Measurements from ENCODE around the gene BLOC1S3.

- TF ChIP-seq CTCF (IDR thresholded peaks at IDR 0.05; ENCODE audit: low read length) (no peak), EZH2 (IDR thresholded peaks at IDR 0.05; ENCODE audit: borderline replicate concordance, low read length) (no peak)
These were observed 27.2 kb downstream of the BLOC1S3 start for GRCh38 chr19:45205810-45206209.

Data from OCI-LY1 (cell line).